Colonic mucosa (tissue), 4 donors: ENCODE data around the gene SPP2. TPM values are rescaled to one million over a fixed set of nuclear protein-coding genes. Genes with fewer than 3 reads are reported as not detected.

Source experiments
- DNase-seq: peaks from one replicate; pipeline ENCODE4 v3.0.0-alpha.2; 2020
- H3K27ac ChIP-seq: fragments of 200-600 bp; one replicate; pipeline ENCODE4 v1.8.0; 2021
- H3K27me3 ChIP-seq: fragments of 200-600 bp; one replicate; pipeline ENCODE4 v1.8.0; 2021
- H3K36me3 ChIP-seq: fragments of 200-600 bp; one replicate; pipeline ENCODE4 v1.8.0; 2021
- H3K4me1 ChIP-seq: fragments of 200-600 bp; one replicate; pipeline ENCODE4 v1.8.0; 2021; ENCODE audit warnings: mild to moderate bottlenecking
- H3K4me3 ChIP-seq: fragments of 200-600 bp; one replicate; pipeline ENCODE4 v1.8.0; 2021
- H3K9ac ChIP-seq, 2 donors: one replicate each; pipeline ENCODE4 v1.7.0; 2013; ENCODE audit warnings: control low read depth in 2 of 2, low read depth in 2 of 2, low read length in 2 of 2
- H3K9me3 ChIP-seq: fragments of 200-600 bp; one replicate; pipeline ENCODE4 v1.8.0; 2021
- CTCF ChIP-seq: fragments of 200-600 bp; IDR thresholded peaks from one replicate; pipeline ENCODE4 v1.8.0; 2022; ENCODE audit warnings: antibody characterized with exemption, mild to moderate bottlenecking
- intact Hi-C: fragments of 100-400 bp; cut with DNase I; formaldehyde crosslinking; loops from one replicate; pipeline ENCODE4 v1.14.1; 2022
- total RNA-seq, 2 donors: library from RNA; stranded (reverse); fragmentation: NEBNext Ultra II Directional in 1 of 2; extraction: Animal tissue kit (Norgen Biotek cat#: 25700) in 1 of 2; gene quantifications; one replicate each; pipeline ENCODE4 v1.2.1, GENCODE V29; 2021
- donor health status: healthy.
- donor health status: DM: no; HTN: no; CAD: no.
- donor health status: DM: no; HTN: no; CAD: no.

Gene SPP2
- total RNA-seq, 2 donors from 2014 or later = not detected

- DNase-seq = no peak
- no peaks in the 10 kb centered on the region for H3K4me1 ChIP-seq
- H3K27ac ChIP-seq = no peak overlapping the region
- TF ChIP-seq CTCF = no peak
- no peak overlapping the region for H3K4me3 ChIP-seq
- intact Hi-C loops = no loop called here
- no peak overlapping the region for H3K9ac ChIP-seq
- no peaks in the 10 kb centered on the region for H3K36me3 ChIP-seq
- no peaks in the 10 kb centered on the region for H3K27me3 ChIP-seq
- no peaks in the 10 kb centered on the region for H3K9me3 ChIP-seq
Measured at GRCh38 chr2:234099266-234099665, 48.8 kb downstream of the SPP2 start.

- no peak overlapping the region for H3K27ac ChIP-seq
- TF ChIP-seq CTCF = no peak
Measured at GRCh38 chr2:234100686-234101085, 50.2 kb downstream of the SPP2 start.

GRCh38 chr2:234102112-234102511 lies 51.6 kb downstream of the SPP2 start:
- TF ChIP-seq CTCF = no peak

More at GRCh38 chr2:234100686-234101085, 50.2 kb downstream of the SPP2 start:
- no peak overlapping the region for H3K4me3 ChIP-seq
- H3K9ac ChIP-seq = no peak overlapping the region
- H3K36me3 ChIP-seq = no peaks in the 10 kb centered on the region
- intact Hi-C loops = no loop called here
- H3K4me1 ChIP-seq = no peaks in the 10 kb centered on the region
- H3K27me3 ChIP-seq = no peaks in the 10 kb centered on the region
- no peaks in the 10 kb centered on the region for H3K9me3 ChIP-seq
- no peak for DNase-seq

DNA sequence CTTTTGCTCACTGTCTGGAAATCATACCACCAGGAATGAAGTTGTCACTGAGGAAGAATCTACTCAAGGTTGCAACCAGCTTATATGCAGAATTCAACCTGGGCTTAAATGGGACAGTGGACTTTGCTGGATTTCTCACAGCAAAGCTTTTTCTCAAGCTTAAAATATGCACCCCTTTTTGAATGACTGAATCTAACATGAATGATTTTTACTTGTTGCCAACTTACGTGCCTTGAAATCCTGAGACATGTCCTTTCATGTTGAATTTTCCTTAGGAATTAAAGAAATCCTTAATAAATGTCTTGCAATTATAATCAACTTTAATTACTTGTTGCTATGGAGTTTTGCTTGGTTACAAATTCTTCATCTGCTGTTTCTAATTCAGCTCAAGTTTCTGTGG lies 57.4 kb downstream of the SPP2 start:
- intact Hi-C loops = no loop called here
- no peak for DNase-seq
- TF ChIP-seq CTCF = no peak
- no peaks in the 10 kb centered on the region for H3K36me3 ChIP-seq
- no peaks in the 10 kb centered on the region for H3K4me1 ChIP-seq
- H3K9ac ChIP-seq = no peak overlapping the region
- no peak overlapping the region for H3K4me3 ChIP-seq
- no peaks in the 10 kb centered on the region for H3K27me3 ChIP-seq
- no peaks in the 10 kb centered on the region for H3K9me3 ChIP-seq
- no peak overlapping the region for H3K27ac ChIP-seq

More at GRCh38 chr2:234102112-234102511, 51.6 kb downstream of the SPP2 start:
- no peak overlapping the region for H3K27ac ChIP-seq
- H3K9me3 ChIP-seq = no peaks in the 10 kb centered on the region
- no peaks in the 10 kb centered on the region for H3K36me3 ChIP-seq
- no peaks in the 10 kb centered on the region for H3K4me1 ChIP-seq
- no peak overlapping the region for H3K4me3 ChIP-seq
- H3K9ac ChIP-seq = no peak overlapping the region
- no peaks in the 10 kb centered on the region for H3K27me3 ChIP-seq
- intact Hi-C loops = no loop called here
- DNase-seq = no peak

DNA sequence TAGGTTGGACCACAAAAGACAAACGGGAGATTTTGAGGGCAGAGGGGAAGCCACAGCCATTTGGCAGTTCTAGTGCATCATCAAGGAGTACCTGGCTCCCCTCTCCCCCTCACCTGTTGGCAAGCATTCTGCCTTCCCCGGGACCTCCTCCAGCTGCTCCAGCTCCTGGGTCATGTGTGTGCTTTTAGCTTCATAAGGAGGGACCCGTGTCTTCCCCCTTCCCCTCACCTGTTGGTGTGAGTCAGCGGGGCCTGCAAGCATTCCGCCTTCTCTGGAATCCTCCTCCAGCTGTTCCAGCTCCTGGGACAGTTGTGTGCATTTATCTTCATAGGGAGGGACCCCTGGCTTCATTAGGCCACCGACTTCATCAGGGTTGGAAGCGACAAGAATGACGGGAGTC lies 58.8 kb downstream of the SPP2 start:
- DNase-seq = no peak
- Histone ChIP-seq H3K36me3 (no peaks in the 10 kb centered on the region), H3K4me3 (no peak overlapping the region), H3K9me3 (no peaks in the 10 kb centered on the region), H3K9ac (no peak overlapping the region), H3K27ac (no peak overlapping the region), H3K4me1 (no peaks in the 10 kb centered on the region), H3K27me3 (no peaks in the 10 kb centered on the region)
- no peak for TF ChIP-seq CTCF
- intact Hi-C loops = no loop called here

GRCh38 chr2:234110219-234110618 lies 59.7 kb downstream of the SPP2 start:
- no peak overlapping the region for H3K27ac ChIP-seq
- H3K4me3 ChIP-seq = no peak overlapping the region
- no peaks in the 10 kb centered on the region for H3K4me1 ChIP-seq
- DNase-seq = no peak
- no peaks in the 10 kb centered on the region for H3K9me3 ChIP-seq
- no peak overlapping the region for H3K9ac ChIP-seq
- no peak for TF ChIP-seq CTCF
- intact Hi-C loops = no loop called here
- no peaks in the 10 kb centered on the region for H3K27me3 ChIP-seq
- no peaks in the 10 kb centered on the region for H3K36me3 ChIP-seq
